ENCODE measurements around the gene TRIM32. TPM values are rescaled to one million over a fixed set of nuclear protein-coding genes. Genes with fewer than 3 reads are reported as not detected.

TRIM32 gene
- polyA plus RNA-seq = 1 to 10 TPM; 2.7 to 6.0 (median 4.0) TPM

- WGBS, 3 donors = 0 to 1% (median 1%) methylated on average over 42 to 54 of the region's 54 CpGs
- no peak within 1 kb of the TSS for H3K27ac ChIP-seq (ENCODE audit: low read depth, low read length)
Measured at GRCh38 chr9:116687074-116687753, at the start of gene TRIM32. TRIM32 (plus strand) TSS chr9:116687305; CDS start chr9:116697743, 10,438 bp downstream.

- no peak overlapping the region for H3K27ac ChIP-seq (ENCODE audit: low read depth, low read length)
Measured at GRCh38 chr9:116639251-116639741, 47.8 kb upstream of the TRIM32 start.

- WGBS, 3 donors = 58 to 91% (median 61%) methylated on average over 2 of the region's 2 CpGs
- H3K27ac ChIP-seq (ENCODE audit: low read depth, low read length) = no peak overlapping the region
Measured at GRCh38 chr9:116641292-116642059, 45.6 kb upstream of the TRIM32 start.

GRCh38 chr9:116643691-116644090 is 43.4 kb upstream of the TRIM32 start:
- WGBS, 3 donors = 93 to 98% (median 96%) methylated on average over 1 of the region's 1 CpG
- H3K27ac ChIP-seq (ENCODE audit: low read depth, low read length) = no peak overlapping the region

- 68 to 86% (median 73%) methylated on average over 2 of the region's 2 CpGs for WGBS, 3 donors
- H3K27ac ChIP-seq (ENCODE audit: low read depth, low read length) = no peak overlapping the region
Measured at GRCh38 chr9:116644091-116644688, 42.9 kb upstream of the TRIM32 start.

- H3K27ac ChIP-seq (ENCODE audit: low read depth, low read length) = no peak overlapping the region
- 72 to 80% (median 75%) methylated on average over 5 of the region's 5 CpGs for WGBS, 3 donors
Measured at GRCh38 chr9:116646661-116647514, 40.2 kb upstream of the TRIM32 start.

- H3K27ac ChIP-seq (ENCODE audit: low read depth, low read length) = no peak overlapping the region
- WGBS, 3 donors = 63 to 71% (median 69%) methylated on average over 4 of the region's 4 CpGs
Measured at GRCh38 chr9:116647515-116647809, 39.6 kb upstream of the TRIM32 start.

GRCh38 chr9:116653348-116654058 is 33.6 kb upstream of the TRIM32 start:
- WGBS, 3 donors = 81 to 92% (median 82%) methylated on average over 7 of the region's 7 CpGs
- H3K27ac ChIP-seq (ENCODE audit: low read depth, low read length) = no peak overlapping the region

GRCh38 chr9:116654059-116654355 is 33.1 kb upstream of the TRIM32 start:
- 49 to 68% (median 60%) methylated on average over 3 of the region's 3 CpGs for WGBS, 3 donors
- H3K27ac ChIP-seq (ENCODE audit: low read depth, low read length) = no peak overlapping the region

GRCh38 chr9:116656501-116656971 is 30.6 kb upstream of the TRIM32 start:
- 54 to 67% (median 66%) methylated on average over 5 of the region's 5 CpGs for WGBS, 3 donors
- peak overlapping the region; percentile 28 for H3K27ac ChIP-seq (ENCODE audit: low read depth, low read length)

- WGBS, 3 donors = 59 to 89% (median 70%) methylated on average over 2 of the region's 2 CpGs
Measured at GRCh38 chr9:116656977-116657376, 30.1 kb upstream of the TRIM32 start.

GRCh38 chr9:116658265-116658664 is 28.8 kb upstream of the TRIM32 start:
- 91 to 97% (median 93%) methylated on average over 2 of the region's 2 CpGs for WGBS, 3 donors
- H3K27ac ChIP-seq (ENCODE audit: low read depth, low read length) = no peak overlapping the region

More at GRCh38 chr9:116656977-116657376, 30.1 kb upstream of the TRIM32 start:
- peak overlapping the region; percentile 28 for H3K27ac ChIP-seq (ENCODE audit: low read depth, low read length)

- H3K27ac ChIP-seq (ENCODE audit: low read depth, low read length) = no peak overlapping the region
- 59 to 66% (median 61%) methylated on average over 7 of the region's 7 CpGs for WGBS, 3 donors
Measured at GRCh38 chr9:116661037-116661954, 25.8 kb upstream of the TRIM32 start.

GRCh38 chr9:116662646-116663310 is 24.3 kb upstream of the TRIM32 start:
- WGBS, 3 donors = 55 to 73% (median 65%) methylated on average over 6 of the region's 6 CpGs
- no peak overlapping the region for H3K27ac ChIP-seq (ENCODE audit: low read depth, low read length)

- H3K27ac ChIP-seq (ENCODE audit: low read depth, low read length) = no peak overlapping the region
- WGBS, 3 donors = 97 to 100% (median 97%) methylated on average over 1 of the region's 1 CpG
Measured at GRCh38 chr9:116663581-116663980, 23.5 kb upstream of the TRIM32 start.

- H3K27ac ChIP-seq (ENCODE audit: low read depth, low read length) = no peak overlapping the region
- 92 to 96% (median 95%) methylated on average over 4 of the region's 4 CpGs for WGBS, 3 donors
Measured at GRCh38 chr9:116668970-116669695, 18.0 kb upstream of the TRIM32 start.
